Caki2 (cell line): ENCODE results near the gene TNRC6A. TPM values are rescaled to one million over a fixed set of nuclear protein-coding genes. Genes with fewer than 3 reads are reported as not detected.
"Not testable (repeated sequence)": the region's sequence is repeated elsewhere in the genome, so short reads cannot be mapped to it uniquely, and the experiment has no call there.

Experiments
- DNase-seq: peaks from one replicate; pipeline ENCODE4 v3.0.0-alpha.2; 2015; ENCODE audit warnings: low read depth
- in situ Hi-C: cut with HindIII; loops from 2 replicates; pipeline ENCODE4 v1.10.0; 2016; ENCODE audit warnings: low sequenced_read_pairs, low pct_unique_long_range_greater_than_20kb, mixed read lengths
- total RNA-seq: library from RNA; depleted of rRNA; stranded (reverse); fragments of >200 nt; shearing (Covaris generic); gene quantifications from 2 replicates; pipeline ENCODE4 v1.2.3, GENCODE V29; 2014; ENCODE audit warnings: low replicate concordance

TNRC6A gene
- total RNA-seq, 1 experiment from 2014 or later = 6.2 TPM

DNA sequence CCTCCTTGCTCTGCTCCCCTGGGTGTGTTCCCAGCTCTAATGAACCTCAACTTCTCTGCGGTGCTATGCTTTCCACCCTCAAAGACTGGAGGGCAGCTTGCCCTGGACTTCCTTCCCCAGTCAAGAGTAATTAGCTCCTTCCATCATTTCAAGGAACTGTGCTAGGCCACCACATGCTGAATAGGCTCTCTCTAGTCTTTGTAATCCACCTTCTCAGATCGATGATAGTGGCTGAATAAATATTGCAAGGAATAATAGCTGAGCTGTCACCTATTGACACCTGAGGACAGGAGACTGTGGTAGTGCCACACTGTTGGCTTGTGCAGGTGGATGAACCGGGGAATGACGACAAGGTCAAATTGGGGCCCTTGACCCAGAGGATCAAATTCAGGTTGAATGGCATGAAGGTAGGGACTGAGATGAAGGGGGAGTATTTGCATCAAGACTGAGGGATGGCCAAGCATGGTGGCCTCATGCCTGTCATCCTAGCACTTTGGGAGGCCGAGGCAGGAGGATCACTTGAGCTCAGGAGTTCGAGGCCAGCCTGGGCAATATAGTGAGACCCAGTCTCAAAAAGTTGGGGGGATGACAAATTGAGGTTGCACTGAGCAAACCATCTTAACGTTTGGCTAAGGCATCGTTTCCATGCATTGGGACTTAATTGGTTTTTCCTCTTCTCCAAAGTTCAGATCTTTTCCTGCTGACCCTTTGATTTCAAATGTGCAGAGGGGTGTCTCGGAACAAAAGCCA lies 97.5 kb downstream of the TNRC6A start:
- in situ Hi-C loops = no loop called here
- no peak for DNase-seq

DNA sequence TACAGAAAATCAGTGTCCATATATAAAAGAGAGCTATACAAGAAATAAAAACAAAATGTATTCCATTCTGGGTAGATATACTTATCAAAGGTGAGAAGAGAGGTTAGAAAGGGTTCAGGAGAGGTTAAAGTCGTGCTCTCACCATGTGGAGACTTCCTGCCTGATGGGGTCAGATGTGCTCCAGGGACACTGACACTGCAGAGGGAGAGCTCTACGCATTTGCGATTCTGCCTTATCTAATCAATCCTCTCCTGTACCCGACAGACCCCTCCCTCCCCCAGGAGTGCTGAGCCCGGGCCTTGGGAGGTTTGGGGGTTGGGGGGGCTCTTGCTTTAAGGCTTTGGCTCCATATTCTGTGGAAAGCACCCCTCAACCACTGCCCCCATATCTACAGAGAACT lies 99.7 kb downstream of the TNRC6A start:
- no peak for DNase-seq
- in situ Hi-C loops = no loop called here

DNA sequence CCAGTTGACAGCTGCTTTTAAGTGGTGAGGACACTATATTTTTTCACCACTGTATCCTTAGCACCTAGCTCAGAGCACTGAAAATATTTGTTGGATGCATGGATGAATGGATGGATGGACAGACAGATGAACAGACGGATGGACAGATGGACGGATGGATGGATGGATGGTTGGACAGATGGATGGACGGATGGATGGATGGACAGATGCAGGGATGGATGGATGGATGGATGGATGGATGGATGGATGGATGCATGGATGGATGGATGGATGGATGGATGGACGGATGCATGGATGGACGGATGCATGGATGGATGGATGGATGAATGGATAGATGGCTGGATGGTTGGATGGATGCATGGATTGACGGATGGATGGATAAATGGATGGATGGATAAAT lies 103.9 kb downstream of the TNRC6A start:
- no peak for DNase-seq
- in situ Hi-C loops = no loop called here

DNA sequence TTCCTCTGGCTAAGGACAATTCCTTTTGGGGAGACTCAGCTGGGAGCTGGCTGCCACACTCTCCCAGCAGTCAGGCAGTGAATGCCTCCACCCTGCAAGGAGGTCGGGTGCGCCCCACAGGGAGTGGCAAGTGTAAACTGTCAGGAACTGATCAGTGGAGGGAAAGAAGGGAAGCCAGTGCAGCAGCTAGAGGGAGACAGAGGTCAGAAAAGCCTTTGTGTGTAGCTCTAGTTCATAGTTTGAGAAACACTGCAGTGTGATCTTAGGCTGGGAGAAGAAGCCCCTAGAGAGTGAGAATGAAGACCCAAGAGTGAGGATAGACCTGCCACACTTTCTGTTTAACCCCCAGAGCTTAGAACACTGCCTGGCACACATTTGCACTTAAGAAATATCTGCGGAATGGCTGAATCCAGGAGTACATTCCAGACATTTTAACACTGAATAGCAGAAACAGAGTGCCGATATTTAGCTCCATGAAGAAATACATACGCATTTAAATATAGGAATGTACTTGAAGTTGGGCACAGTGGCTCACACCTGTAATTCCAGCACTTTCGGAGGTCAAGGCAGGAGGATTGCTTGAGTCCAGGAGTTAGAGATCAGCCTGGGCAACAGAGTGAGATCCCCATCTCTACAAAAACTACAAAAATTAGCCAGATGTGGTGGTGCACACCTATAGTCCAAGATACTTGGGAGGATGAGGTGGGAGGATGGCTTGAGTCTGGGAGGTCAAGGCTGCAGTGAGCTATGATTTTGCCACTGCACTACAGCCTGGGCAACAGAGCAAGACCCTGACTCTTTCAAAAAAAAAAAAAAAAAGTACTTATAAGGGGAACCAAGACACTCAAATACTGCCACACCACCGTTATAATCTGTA lies 105.2 kb downstream of the TNRC6A start:
- in situ Hi-C loops = no loop called here
- DNase-seq = peak; percentile 60

DNA sequence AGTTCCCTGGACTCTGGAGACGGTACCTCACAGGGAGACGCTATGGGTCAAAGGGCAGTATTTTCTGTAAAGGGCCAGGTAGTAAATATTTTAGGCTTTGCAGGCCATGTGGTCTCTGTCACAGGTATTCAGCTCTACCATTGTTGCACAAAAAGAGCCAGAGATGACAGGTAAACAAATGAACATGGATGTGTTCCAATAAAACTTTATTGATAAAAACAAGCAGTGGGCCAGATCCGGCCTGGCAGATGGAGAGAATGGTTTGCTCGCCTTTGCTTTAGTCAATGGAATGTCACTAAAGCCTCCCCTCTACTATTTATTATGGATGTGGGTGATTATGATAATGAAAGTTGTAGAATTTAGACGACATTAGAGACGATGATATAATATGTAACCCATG lies 107.4 kb downstream of the TNRC6A start:
- DNase-seq = no peak
- in situ Hi-C loops = no loop called here

DNA sequence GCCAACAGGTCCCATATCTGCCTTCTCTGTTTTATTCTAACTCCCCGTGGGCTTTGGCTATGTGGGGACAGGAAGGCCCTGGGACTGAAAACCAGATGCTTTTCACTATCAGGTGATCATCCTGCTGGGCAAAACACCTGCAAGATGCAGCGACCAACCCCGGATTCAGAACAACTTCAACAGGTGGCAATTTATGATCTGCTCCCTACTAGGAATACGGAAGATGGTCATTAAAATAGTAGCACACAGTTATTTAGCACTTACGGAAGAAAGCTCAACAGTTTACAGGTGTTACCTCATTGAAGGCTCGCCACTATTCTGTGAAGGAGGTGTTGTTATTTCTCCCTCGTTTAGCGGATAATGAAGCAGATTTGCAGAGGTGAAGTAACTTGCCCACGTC lies 108.5 kb downstream of the TNRC6A start:
- in situ Hi-C loops = no loop called here
- DNase-seq = no peak

DNA sequence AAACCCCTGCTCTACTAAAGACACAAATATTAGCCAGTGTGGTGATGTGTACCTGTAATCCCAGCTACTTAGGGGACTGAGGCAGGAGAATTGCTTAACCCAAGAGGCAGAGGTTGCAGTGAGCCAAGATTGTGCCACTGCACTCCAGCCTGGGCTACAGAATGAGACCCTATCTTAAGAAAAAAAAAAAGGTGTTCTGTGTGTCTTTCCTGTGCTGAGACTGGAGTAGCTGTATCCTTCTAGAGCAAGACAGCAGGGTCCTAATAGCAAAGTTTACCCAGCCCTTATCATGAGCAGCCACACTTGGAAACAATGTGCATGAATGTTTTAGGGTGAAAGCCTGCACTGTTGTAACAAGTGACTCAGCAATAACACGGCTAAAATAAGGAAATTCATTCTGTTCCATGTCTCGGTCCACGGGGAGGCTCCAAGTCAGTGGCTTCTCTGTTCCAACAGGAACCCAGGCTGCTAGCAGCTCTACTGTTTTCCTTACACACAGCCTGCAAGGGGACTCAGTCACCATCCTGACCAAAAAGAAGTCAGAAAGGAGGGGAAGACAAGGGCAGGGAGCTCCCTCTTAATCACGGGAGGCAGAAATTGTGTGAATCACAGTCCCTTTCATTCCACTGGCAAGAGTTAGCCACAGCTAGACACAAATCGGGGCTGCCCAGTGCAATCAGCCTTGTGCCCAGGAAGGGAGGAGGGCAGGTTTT lies 109.3 kb downstream of the TNRC6A start:
- in situ Hi-C loops = no loop called here
- peak; percentile 70 for DNase-seq

DNA sequence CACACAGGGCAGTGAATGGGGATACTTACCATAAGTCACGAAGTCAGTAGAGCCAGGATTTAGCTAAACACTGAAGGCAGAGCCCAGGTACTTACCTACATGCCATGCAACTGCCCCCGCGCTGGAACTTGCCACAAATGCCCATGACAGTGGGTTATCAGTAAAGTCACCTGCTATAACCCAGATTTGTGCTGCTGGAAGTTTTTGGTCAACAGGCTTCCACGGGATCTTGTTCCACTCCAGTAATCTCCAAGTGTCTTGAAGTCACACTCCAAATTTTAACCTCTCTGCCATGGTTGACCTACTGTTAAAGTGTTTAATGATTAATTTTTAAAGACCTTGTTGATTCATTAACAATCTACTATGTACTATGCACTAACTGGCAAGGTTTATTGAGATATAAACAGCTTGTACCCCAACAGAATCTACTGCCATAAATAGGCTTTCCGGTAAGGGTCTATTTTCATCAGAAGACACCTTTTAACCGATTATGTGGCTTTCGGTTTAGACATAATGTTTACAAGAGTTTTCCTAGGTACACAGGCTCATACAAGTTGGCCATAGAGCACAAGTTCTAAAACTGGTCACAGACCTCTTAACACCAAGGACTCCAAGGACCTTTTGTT lies 110.0 kb downstream of the TNRC6A start:
- peak; percentile 67 for DNase-seq
- in situ Hi-C loops = no loop called here

DNA sequence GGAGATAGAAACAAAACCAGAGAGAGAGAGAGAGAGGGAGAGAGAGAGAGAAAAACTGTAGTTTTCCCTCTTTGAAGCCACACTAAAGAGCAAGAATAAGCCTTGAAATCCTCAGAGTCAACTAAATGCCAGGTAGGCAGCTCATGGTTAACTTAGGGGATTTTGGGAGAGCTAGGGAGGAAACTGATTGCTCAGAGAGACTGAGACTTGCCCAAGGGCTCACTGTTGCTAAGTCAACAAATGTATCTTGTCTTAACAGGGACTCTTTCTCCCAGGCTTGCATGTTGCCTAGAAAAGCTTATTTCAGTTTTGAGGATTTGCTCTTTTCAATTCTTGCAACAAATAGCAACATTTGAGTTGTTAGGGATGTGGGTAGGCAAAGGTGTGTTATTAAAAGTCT lies 111.8 kb downstream of the TNRC6A start:
- no peak for DNase-seq
- in situ Hi-C loops = no loop called here

DNA sequence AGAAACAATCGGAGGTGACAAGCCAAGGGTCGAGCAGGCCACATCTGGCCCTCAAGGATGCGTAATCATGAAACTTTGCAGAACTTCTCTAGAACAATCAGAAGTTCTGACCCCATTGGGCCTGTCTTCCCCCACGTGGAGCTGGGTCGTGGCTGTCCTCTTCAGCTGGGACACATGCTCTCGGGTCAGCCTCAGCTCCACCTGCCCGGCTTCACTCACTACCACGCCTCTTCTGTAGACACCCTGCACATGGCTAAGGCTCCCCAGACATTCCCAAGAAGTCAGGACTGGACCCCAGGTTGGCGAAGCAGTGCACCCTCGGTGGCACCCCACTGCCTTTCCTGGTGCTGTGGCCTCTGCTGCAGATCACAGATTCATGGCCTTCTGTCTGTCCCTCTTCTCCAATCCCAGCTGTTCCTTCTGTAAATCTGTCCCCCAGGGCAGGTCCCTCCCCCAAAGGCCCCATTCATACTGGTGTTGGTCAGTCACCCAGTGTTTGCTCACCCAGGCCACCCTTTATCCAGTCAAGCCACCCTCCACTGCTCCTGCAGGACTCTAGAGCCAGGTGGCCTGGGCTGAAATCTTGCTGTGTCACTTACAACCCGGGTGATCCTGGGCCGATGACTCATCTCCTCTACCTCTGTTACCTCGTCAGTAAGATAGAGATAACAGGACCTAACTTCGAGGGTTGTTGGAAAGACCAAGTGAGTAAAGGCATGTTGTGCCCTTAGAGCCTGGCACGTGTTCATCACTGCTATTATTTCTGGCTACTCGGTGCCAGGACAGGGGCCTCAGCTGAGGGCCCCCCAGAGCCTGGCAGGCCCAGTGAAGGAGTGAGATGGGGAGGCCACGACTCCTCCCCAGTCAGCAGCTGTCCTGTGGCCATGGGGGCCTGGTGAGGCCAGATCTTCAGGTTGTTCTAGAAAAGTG lies 114.9 kb downstream of the TNRC6A start:
- peak; percentile 90 for DNase-seq
- in situ Hi-C loops = no loop called here

DNA sequence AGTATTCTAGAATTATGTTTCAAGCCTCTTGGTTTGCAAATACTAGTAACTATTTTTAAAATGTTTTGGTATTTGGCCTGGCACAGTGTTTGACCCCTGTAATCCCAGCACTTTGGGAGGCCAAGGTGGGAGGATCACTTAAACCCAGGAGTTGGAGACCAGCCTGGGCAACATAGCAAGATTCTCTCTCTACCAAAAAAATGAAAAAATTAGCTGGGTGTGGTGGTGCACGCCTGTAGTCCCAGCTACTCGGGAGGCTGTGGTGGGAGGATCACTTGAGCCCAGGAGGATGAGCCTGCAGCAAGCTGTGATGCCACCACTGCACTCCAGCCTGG lies 115.5 kb downstream of the TNRC6A start:
- in situ Hi-C loops, DNase-seq: not testable (repeated sequence)

DNA sequence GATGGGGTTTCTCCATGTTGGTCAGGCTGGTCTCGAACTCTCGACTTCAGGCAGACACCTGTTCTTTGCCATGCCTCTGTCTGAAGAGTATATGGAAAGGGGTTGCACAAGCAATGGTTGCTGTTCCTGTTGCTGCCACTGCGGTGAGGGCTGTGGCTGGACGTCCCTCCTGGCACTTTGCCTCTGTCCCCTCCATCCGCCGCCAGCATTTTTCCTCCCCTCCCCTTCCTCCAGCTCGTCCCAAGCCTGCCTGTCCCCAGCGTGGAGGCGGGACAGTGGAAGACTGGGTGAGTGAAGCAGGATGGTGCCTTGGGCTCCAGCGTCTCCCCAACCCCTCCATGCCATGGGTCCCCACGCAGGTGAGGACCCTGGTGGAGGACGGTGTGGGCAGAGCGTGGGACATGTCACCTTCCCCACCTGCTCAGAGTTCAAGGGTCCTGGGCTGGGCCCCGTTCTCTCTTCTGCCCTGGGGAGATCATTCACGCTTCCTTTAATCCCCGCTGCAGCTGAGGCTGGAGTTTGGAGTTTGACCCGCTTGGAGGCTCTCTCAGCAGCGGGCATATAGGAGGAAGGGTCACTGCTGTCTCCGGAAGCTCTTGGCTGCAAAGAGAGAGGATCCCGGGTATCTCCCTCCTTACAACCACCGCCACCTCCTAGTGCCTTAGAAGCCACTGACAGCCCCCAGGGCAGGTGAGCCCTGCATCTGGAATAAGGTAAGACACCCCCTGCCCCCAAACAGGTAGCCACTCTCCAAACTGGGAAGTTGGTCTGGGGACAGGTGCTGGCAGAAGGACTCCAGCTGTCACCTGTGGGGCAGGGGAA lies 116.5 kb downstream of the TNRC6A start, which contains the start of gene SLC5A11:
SLC5A11 (plus strand) TSS at position 238 of the 822 bp plus-strand sequence. CDS start 12,681 bp downstream, outside the sequence.
- in situ Hi-C loops = no loop called here
- no peak for DNase-seq

DNA sequence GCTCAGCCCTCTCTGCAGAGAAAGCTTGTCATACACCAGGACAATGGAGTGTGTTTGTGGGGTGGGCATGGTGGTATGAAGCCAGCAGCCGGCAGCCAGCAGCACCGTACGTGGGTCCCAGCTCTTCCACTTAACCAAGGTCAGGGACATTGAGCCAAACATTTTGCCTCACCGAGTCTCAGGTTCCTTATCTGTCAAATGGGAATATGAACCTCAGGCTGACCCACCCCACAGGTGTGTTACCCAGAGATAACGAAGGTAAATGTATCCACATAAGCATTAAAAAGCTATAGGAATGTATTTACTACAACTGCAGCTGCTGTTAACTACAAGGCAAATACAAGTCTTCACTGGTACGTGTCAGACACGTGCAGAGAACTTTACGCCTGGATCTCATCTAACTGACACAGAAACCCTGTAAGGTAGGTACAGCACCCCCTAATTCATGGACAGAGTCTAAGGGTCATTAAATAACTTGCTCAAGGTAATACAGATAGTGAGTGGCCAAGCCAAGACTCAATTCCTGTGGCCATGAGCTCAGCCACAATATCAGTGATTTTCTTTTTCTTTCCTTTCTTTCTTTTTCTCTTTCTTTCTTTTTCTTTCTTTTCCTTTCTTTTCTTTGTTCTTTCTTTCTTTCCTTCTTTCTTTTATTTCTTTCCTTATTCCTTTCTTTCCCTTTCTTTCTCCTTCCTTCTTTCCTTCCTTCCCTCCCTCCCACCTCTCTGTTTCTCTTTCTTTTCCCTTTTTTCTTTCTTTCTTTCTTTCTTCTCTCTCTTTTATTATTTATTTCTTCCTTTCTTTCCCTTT lies 117.3 kb downstream of the TNRC6A start:
- DNase-seq = no peak
- in situ Hi-C loops = no loop called here

DNA sequence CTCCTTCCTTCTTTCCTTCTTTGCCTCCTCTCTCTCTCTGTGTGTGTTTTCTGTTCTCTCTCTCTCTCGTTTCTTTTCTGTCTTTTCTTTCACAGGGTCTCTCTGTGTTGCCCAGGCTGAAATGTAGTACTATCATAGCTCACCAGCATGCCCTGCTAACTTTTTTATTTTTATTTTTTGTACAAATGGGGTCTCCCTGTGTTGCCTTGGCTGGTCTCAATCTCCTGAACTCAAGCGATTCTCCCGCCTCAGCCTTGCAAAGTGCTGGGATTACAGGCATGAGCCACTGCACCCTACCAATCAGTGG lies 117.9 kb downstream of the TNRC6A start:
- in situ Hi-C loops = no loop called here
- no peak for DNase-seq

DNA sequence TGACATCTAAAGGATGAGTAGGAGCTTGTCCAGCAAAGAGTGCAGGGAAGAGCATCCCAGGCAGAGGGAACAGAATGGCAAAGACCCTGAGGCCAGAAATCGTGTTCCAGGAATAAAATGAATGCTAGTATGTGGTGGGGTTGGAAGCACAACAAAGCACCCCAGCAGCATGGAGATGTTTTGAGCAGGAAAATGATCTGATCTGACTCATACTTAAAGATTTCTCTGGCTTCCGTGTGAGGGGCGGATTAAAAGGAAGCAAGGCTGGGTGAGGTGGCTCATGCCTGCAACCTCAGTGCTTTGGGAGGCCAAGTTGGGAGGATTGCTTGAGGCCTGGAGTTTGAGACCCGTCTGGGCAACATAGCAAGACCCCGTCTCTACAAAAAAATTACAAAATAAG lies 118.6 kb downstream of the TNRC6A start:
- peak; percentile 36 for DNase-seq

DNA sequence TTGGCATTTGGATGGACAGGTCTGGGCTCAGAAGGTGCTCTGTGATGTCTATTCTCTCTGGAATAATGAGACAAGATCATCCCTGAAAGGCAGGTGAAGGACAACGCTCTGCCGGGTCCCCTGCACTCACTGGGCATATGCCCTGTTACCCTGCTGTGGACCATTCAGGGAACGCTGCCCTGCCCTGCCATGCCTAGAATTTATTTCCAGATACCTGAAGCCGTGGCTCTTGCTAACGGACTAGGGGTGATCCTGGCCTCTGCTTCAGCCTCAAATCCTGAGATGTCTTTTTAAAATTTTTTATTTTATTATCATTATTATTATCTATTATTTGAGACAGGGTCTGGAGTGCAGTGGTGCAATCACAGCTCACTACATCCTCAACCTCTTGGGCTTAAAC lies 120.2 kb downstream of the TNRC6A start:
- in situ Hi-C loops = no loop called here
- no peak for DNase-seq

More for the DNA sequence above, 118.6 kb downstream of the TNRC6A start:
- in situ Hi-C loops = no loop called here
